Endothelial cell of umbilical vein (primary cell): ENCODE results near the gene DISP2. TPM values are rescaled to one million over a fixed set of nuclear protein-coding genes. Genes with fewer than 3 reads are reported as not detected.

Source experiments
- BruUV-seq: library from RNA; stranded (reverse); fragments of 400-500 nt; replicated peaks from 2 replicates; lab custom pipeline; 2021; lab: Mats Ljungman, UMichigan
- CTCF ChIA-PET: fragments of 300-600, 350-600 bp; sonication (Branson Sonifier 250); formaldehyde crosslinking; loops from one replicate; lab custom pipeline; 2021; ENCODE audit warnings: antibody characterized with exemption, inconsistent platforms; lab: Charles Lee
- POLR2A ChIA-PET: fragments of 300-600, 350-600 bp; sonication (Branson Sonifier 250); formaldehyde crosslinking; loops from one replicate; lab custom pipeline; 2021; ENCODE audit warnings: antibody characterized with exemption, inconsistent platforms; lab: Charles Lee
- DNase-seq: peaks from one replicate; pipeline ENCODE4 v3.0.0-alpha.2; 2011; ENCODE audit warnings: low read depth, low spot score
- FAIRE-seq: peaks from 2 replicates; lab custom pipeline; 2011; peaks lifted over from hg19 to GRCh38; lab: Jason Lieb, UNC
- H2AFZ ChIP-seq: 2 replicates; pipeline ENCODE4 v1.6.0; 2012; ENCODE audit warnings: low read depth, low read length, control low read depth, inconsistent platforms
- H3K27ac ChIP-seq: 2 replicates; pipeline ENCODE4 v1.5.1; 2011; ENCODE audit warnings: low read depth, mild to moderate bottlenecking, control low read depth, low read length, moderate library complexity; ENCODE audit not compliant: insufficient read depth
- H3K27me3 ChIP-seq, 2 experiments: 2 replicates each; pipeline versions ENCODE4 v1.6.0 to v1.6.1; 2011; ENCODE audit warnings: low read length in 2 of 2, mixed read lengths in 1 of 2; ENCODE audit not compliant: control insufficient read depth in 2 of 2, insufficient read depth in 2 of 2
- H3K36me3 ChIP-seq, 2 experiments: 2 replicates in 1 of 2; 3 replicates in 1 of 2; pipeline ENCODE4 v1.5.1; 2011; ENCODE audit warnings: low read length in 2 of 2, mild to moderate bottlenecking in 1 of 2, moderate library complexity in 1 of 2; ENCODE audit not compliant: control insufficient read depth in 2 of 2, insufficient read depth in 2 of 2; ENCODE audit errors: extremely low read depth in 1 of 2
- H3K4me1 ChIP-seq: 3 replicates; pipeline ENCODE4 v1.5.1; 2011; ENCODE audit warnings: mild to moderate bottlenecking, low read length; ENCODE audit not compliant: control insufficient read depth, insufficient read depth; ENCODE audit errors: extremely low read depth
- H3K4me2 ChIP-seq: 2 replicates; pipeline ENCODE4 v1.6.1; 2011; ENCODE audit warnings: low read length, control low read depth, mixed read lengths; ENCODE audit not compliant: insufficient read depth
- H3K4me3 ChIP-seq, 3 experiments: fragments of 200-600 bp in 1 of 3; sonication (generic), shearing (Covaris generic) in 1 of 3; replicated peaks in 1 of 3; 2 replicates each; pipeline ENCODE4 v1.5.1; 2011 to 2016; ENCODE audit warnings: control low read depth in 3 of 3, low read length in 3 of 3, mild to moderate bottlenecking in 2 of 3, inconsistent platforms in 1 of 3, low read depth in 1 of 3, moderate library complexity in 1 of 3; ENCODE audit not compliant: insufficient read depth in 1 of 3
- H3K79me2 ChIP-seq: 2 replicates; pipeline ENCODE4 v1.6.0; 2012; ENCODE audit warnings: low read length, inconsistent platforms; ENCODE audit not compliant: control insufficient read depth, insufficient read depth
- H3K9ac ChIP-seq: replicated peaks from 2 replicates; pipeline ENCODE3; 2011; ENCODE audit warnings: low read length, control low read depth; ENCODE audit not compliant: insufficient read depth; ENCODE audit errors: extremely low read depth
- H3K9me1 ChIP-seq: replicated peaks from 3 replicates; pipeline ENCODE4 v1.6.0; 2011; ENCODE audit warnings: mild to moderate bottlenecking, low read length; ENCODE audit not compliant: control insufficient read depth, insufficient read depth; ENCODE audit errors: extremely low read depth
- H3K9me3 ChIP-seq: replicated peaks from 2 replicates; pipeline ENCODE4 v1.5.1; 2012; ENCODE audit warnings: low read length, inconsistent platforms; ENCODE audit not compliant: control insufficient read depth, insufficient read depth
- H4K20me1 ChIP-seq: replicated peaks from 2 replicates; pipeline ENCODE3; 2011; ENCODE audit warnings: mild to moderate bottlenecking, low read length; ENCODE audit not compliant: control insufficient read depth, insufficient read depth; ENCODE audit errors: extremely low read depth
- CTCF ChIP-seq, 2 donors: IDR thresholded peaks; 1 replicate in 1 of 2; 2 replicates in 1 of 2; pipeline ENCODE4 v1.5.1; 2011; ENCODE audit warnings: low read length in 2 of 2, mild to moderate bottlenecking in 2 of 2, moderate library complexity in 2 of 2, control low read depth in 1 of 2, inconsistent platforms in 1 of 2, low read depth in 1 of 2; ENCODE audit not compliant: insufficient read depth in 1 of 2; ENCODE audit errors: extremely low read depth in 1 of 2
- MAX ChIP-seq: IDR thresholded peaks from 2 replicates; pipeline ENCODE4 v1.6.1; 2011; ENCODE audit not compliant: insufficient read depth, insufficient read length
- POLR2A ChIP-seq: IDR thresholded peaks from 2 replicates; pipeline ENCODE4 v1.6.1; 2012; ENCODE audit warnings: low read depth, mild to moderate bottlenecking, control low read depth, low read length
- POLR2AphosphoS5 ChIP-seq: IDR thresholded peaks from 2 replicates; pipeline ENCODE4 v1.6.1; 2012; ENCODE audit warnings: low read depth, mild to moderate bottlenecking, control low read depth, low read length, moderate library complexity; ENCODE audit not compliant: insufficient read depth
- dilution Hi-C: fragments of 300-500 bp; cut with MboI; formaldehyde crosslinking; loops from one replicate; pipeline ENCODE4 v1.15.0; 2019; ENCODE audit warnings: low sequenced_read_pairs; ENCODE audit not compliant: extremely low pct_ligation_motif_present
- intact Hi-C: fragments of 100-400 bp; cut with micrococcal nuclease; formaldehyde crosslinking; loops from one replicate; pipeline ENCODE4 v1.10.0; 2022
- polyA plus RNA-seq, 4 experiments: library from polyadenylated mRNA; depleted of rRNA in 3 of 4; stranded (reverse) in 3 of 4; unstranded in 1 of 4; fragments of >200 nt; gene quantifications; 2 replicates each; pipeline versions ENCODE4 v1.2.1 to v1.2.3, GENCODE V29; 2011 to 2012; ENCODE audit warnings: missing spikeins in 1 of 4
- total RNA-seq: library from RNA; stranded (reverse); gene quantifications from 2 replicates; pipeline ENCODE4 v1.2.3, GENCODE V29; 2021

Gene DISP2
- total and polyA plus RNA-seq, 2 donors (not counting 3 experiments of a cell fraction or from before 2014, with no cell fraction given): 0.10 to 1.2 TPM

- TF ChIP-seq POLR2A (no peak), CTCF (IDR thresholded peaks at IDR 0.05; ENCODE audit: extremely low read depth in 1 of 2, insufficient read depth in 1 of 2, low read depth in 1 of 2, low read length in 2 of 2) (no peak), MAX (no peak), POLR2AphosphoS5 (no peak)
- Histone ChIP-seq H3K9me3 (no peaks in the 10 kb centered on the region), H3K9ac (no peak overlapping the region), H2AFZ (no peak overlapping the region), H3K27me3 (peaks cover 9 to 13% of the 10 kb centered on the region in 2 experiments), H3K9me1 (no peaks in the 10 kb centered on the region), H3K27ac (no peak overlapping the region), H3K79me2 (no peaks in the 10 kb centered on the region), H4K20me1 (no peaks in the 10 kb centered on the region), H3K4me3 (no peak overlapping the region), H3K4me2 (peak overlapping the region; percentile 86), H3K36me3 (no peaks in the 10 kb centered on the region), H3K4me1 (peaks cover 8% of the 10 kb centered on the region)
- ChIA-PET POLR2A (no interaction called here), CTCF (interaction anchor here (1.1 to 6.4 kb wide), 10 partner anchors 9 to 502 kb away, joined by 3 to 82 read pairs (median 6); partner anchors contain the start of gene CCDC9B)
- DNase-seq: no peak
- BruUV-seq: no TSS peak
- FAIRE-seq: no peak
- dilution Hi-C loops (no loop called here), intact Hi-C loops (no loop called here)
Observed at GRCh38 chr15:40357246-40357645, 773 bp upstream of the DISP2 start.
